Posterior vena cava (tissue), 2 donors: Measurements from ENCODE around the gene ZDHHC7. TPM values are rescaled to one million over a fixed set of nuclear protein-coding genes. Genes with fewer than 3 reads are reported as not detected.
"Not testable (repeated sequence)": the region's sequence is repeated elsewhere in the genome, so short reads cannot be mapped to it uniquely, and the experiment has no call there.

Source experiments
- DNase-seq: peaks from one replicate; pipeline ENCODE4 v3.0.0-alpha.2; 2020; ENCODE audit warnings: low spot score
- intact Hi-C, 2 donors: fragments of 100-400 bp; cut with DNase I; formaldehyde crosslinking; loops; one replicate each; pipeline versions ENCODE4 v1.14.1 to v1.14.2; 2022 to 2023
- total RNA-seq, 2 donors: library from RNA; stranded (reverse); fragmentation: NEBNext Ultra II Directional; extraction: Animal tissue kit (Norgen Biotek cat#: 25700); gene quantifications; one replicate each; pipeline ENCODE4 v1.2.1, GENCODE V29; 2021
- donor health status: DM: yes; HTN: yes; CAD: no.
- donor health status: DM: yes; HTN: yes; CAD: no.

ZDHHC7 gene
- total RNA-seq, 2 donors from 2014 or later = 34.0 to 38.5 TPM

DNA sequence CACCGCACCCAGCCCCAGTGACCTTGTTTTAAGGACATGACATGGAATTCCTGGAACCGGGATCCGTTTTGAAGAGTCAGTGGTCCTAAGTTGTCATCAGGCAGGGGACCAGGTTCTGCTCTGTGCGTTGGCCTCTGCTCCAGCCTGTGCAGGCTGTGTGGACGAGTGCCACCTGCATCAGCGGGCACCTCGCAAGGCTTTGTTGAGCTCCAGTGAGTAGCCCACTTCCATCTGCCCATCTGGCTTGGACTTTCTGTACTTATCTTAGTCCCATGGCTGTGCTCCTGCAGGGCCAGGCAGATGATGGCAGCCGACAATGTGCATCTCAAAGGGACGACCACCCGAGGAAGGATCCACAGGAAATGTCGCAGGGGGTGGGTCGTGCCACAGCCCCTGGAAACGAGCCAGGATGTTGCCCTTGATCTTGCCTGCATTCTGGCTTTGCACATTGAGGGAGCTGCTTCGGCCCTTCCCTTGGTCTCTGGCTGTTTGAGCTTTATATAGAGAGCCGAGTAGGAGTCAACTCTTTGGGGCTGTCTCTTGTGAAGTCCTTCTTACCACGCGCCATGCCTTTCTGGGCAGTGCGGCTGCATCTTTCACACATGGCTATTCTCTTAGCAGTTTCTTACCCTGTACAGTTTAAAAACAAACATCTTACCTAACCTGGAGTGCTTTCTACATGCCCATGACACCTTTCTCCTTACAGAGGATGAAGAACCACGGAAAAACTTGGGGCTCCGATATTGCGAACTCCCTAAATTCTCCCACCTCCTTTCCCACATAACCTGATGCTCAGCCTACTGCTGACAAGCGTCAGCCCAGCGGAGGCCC lies 34.5 kb upstream of the ZDHHC7 start:
- intact Hi-C loops = no loop called here
- DNase-seq = no peak

DNA sequence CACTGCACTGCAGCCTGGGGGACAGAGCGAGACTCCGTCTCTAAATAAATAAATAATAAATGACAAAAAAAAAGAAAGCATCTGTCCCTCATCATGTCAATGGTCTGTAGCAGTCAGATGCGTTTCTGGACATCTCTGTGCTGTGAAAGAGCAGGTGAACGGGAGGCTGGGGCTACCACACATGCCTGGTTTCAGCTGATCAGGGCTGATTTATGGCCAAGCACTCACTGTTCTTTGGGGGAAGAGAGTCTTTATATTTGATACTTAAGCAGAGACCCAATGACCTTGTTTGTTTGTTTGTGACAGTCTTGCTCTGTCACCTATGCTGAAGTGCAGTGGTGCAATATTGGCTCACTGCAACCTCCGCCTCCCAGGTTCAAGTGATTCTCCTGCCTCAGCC lies 33.7 kb upstream of the ZDHHC7 start:
- intact Hi-C loops = no loop called here
- no peak for DNase-seq

DNA sequence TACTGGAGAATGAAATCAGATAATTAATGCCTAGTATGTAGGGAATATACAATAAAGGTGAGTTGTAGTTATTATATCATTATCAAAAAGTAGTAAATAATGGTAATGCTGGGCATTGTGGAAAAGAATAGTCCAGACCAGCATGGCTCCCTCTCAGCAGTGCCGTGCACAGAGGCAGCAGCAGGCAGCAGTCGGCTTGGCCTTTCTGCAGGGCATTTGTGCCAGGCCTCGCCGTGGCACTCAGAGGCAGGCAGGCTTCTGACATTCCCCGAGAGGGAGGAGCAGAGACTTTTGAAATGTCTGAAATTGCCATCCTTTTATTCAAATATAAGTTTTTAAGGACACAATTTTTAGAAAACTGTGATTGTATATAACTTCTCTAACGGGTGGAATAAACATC lies 31.3 kb upstream of the ZDHHC7 start:
- intact Hi-C loops = no loop called here
- no peak for DNase-seq

GRCh38 chr16:85042167-85042526 lies 30.8 kb upstream of the ZDHHC7 start:
- intact Hi-C loops = no loop called here
- no peak for DNase-seq

GRCh38 chr16:85041219-85042166 lies 30.2 kb upstream of the ZDHHC7 start:
- no peak for DNase-seq
- intact Hi-C loops = no loop called here

GRCh38 chr16:85040685-85041084 lies 29.4 kb upstream of the ZDHHC7 start:
- intact Hi-C loops = no loop called here
- no peak for DNase-seq

- intact Hi-C loops = no loop called here
Observed at GRCh38 chr16:85037721-85038120, 26.4 kb upstream of the ZDHHC7 start.

GRCh38 chr16:85037050-85037410 lies 25.7 kb upstream of the ZDHHC7 start:
- intact Hi-C loops = no loop called here
- no peak for DNase-seq

More at GRCh38 chr16:85037721-85038120, 26.4 kb upstream of the ZDHHC7 start:
- DNase-seq = no peak

- intact Hi-C loops = no loop called here
- DNase-seq = no peak
Observed at GRCh38 chr16:85036236-85037049, 25.1 kb upstream of the ZDHHC7 start.

- intact Hi-C loops = no loop called here
- DNase-seq = no peak
Observed at GRCh38 chr16:85034591-85035433, 23.5 kb upstream of the ZDHHC7 start.

DNA sequence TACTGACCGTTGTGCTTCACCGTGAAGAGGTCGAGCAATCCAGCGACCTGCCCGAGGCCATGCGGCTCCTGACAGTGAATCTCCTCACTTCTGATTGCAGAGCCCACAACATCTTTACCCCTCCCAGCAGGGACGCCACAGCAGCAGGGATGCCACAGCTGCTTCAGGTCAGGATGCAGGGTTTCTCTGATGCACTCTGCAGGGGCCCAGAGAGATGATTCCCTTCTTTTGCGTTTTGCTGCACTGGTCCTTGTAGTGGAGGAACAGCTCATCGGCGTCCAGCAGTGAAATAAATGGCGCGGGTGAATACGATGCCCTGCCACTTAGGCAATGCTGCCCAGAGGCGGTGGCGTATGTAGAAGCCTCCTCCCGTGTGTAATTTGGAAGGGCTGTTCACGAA lies 21.8 kb upstream of the ZDHHC7 start:
- intact Hi-C loops = no loop called here

GRCh38 chr16:85032187-85032586 lies 20.9 kb upstream of the ZDHHC7 start:
- intact Hi-C loops, DNase-seq: not testable (repeated sequence)

More for the DNA sequence above, 21.8 kb upstream of the ZDHHC7 start:
- no peak for DNase-seq

GRCh38 chr16:85031451-85031850 lies 20.1 kb upstream of the ZDHHC7 start:
- intact Hi-C loops = no loop called here

GRCh38 chr16:85029981-85030401 lies 18.7 kb upstream of the ZDHHC7 start:
- intact Hi-C loops = no loop called here
- peak; percentile 75 for DNase-seq

More at GRCh38 chr16:85031451-85031850, 20.1 kb upstream of the ZDHHC7 start:
- no peak for DNase-seq

GRCh38 chr16:85029408-85029784 lies 18.1 kb upstream of the ZDHHC7 start:
- DNase-seq = peak; percentile 48
- intact Hi-C loops = no loop called here

DNA sequence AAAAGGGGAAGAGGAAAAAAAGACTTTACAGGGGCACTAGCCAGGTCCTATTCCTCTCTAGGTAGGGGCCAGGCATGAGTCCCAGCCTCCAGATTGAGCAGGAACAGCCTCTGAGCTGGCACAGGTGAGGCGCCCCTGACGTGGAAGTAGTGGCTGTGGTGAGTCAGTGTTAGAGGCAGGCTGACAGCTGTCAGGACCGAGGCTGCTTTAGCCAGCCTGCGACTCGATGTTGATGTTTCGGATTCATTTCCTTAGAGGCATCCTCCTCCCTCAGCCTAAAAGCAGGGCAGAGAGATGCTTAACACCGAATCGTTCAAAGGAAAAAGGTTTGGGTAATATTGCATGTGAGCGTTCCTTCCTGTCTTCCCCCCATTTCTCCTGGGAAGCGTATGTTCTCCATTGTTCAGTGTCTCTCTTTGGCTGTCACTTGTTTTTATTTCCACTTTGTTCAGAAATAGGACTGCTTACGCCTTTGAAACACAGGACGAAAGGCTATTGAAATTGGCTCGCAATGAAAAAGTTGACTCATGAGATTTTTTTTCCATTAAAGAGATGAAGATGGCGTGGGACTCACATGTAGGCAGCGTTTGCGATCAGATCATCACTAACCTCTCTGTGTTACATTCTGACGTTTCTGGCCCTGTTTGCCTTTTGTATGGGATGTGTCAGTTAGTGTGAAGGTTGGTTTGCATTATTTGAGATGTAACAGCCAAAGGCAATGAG lies 17.5 kb upstream of the ZDHHC7 start:
- intact Hi-C loops = no loop called here

DNA sequence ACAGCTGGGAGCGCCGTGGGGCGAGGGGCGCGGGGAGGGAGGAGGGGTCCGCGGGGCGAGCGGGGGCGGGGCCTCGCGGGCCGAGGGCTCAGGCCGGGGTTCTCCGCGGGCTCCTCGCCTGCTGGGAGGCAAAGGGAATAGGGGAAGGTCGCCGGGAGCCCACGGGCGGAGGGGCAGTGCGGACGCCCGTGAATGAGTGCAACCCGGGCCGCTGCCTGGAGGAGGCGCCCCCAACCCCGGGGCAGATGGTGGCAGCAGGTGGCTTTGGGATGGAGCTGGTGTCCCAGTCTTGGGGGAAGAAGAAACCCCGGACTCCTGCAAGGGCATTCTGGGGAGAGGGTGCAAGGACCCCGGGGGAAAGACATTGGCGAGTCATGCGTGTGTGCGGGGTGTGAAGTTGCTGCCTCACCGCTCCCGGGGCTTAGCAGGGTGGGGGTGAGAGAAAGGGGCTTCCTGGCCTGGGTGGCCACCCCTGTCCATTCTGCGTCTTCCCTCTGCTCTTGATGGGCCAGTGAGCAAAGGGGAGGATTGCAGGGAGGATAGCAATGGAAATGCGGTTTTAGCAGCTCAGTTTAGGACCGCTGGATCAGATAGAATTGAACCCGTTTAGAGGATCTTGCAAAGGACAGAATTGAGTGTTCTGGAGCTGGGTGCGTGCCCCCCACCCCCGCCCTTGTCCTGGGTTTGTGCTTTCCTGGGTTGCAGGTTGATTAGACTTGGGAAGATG lies 16.8 kb upstream of the ZDHHC7 start:
- intact Hi-C loops = no loop called here
- no peak for DNase-seq

More for the DNA sequence above, 17.5 kb upstream of the ZDHHC7 start:
- peak; percentile 84 for DNase-seq
